HG02943 (cell line): ENCODE measurements around the gene UNC5C.

Source experiments
- ATAC-seq: cut with Tn5 transposase; IDR thresholded peaks from one replicate; pipeline ENCODE4 v1.9.1; 2021; ENCODE audit warnings: mild to moderate bottlenecking, low read depth, moderate library complexity; ENCODE audit not compliant: unreplicated experiment

Gene UNC5C

GRCh38 chr4:95238554-95238953 lies 310.2 kb downstream of the UNC5C start:
- ATAC-seq, result no peak

GRCh38 chr4:95232358-95233156 lies 316.2 kb downstream of the UNC5C start:
- no peak for ATAC-seq

DNA sequence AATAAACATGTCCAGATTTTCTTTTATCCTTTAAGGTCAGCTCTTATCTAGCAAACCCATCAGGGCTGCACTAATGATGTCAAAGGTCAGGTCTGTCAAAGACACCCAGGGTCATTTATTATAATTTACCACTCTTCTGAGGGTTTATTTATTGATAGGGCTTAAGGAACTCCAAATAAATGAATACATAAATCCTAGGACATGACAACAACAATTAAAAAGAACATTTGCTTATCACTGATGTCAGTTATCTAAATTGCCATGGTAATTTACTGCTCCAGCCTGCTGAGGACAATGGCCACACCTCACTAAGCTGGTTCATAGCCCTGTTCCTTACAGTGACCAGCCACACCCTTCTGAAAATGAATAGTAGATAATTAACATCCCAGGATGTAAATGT lies 317.1 kb downstream of the UNC5C start:
- ATAC-seq, result no peak

DNA sequence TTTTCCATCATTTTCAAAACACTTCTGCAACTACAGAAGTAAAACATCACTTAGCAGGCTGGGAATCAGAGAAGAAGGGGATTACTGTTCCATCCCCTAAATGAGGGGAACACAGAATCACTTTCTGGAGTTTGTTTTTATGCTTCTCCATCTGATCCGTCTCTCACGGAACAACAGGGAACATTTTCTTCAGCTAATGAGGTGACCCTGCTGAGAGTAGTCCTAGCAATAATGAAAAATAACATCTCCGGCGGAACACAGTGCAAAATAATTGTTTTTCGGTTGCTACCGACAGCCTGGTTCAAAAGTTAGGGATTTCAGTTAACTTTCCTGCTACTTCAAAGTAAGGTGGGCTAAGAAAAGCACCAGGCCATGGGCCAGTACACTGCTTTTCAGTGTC lies 322.9 kb downstream of the UNC5C start:
- ATAC-seq, result no peak

- no peak for ATAC-seq
These were observed 324.4 kb downstream of the UNC5C start for GRCh38 chr4:95224402-95224801.

- no peak for ATAC-seq
These were observed 328.3 kb downstream of the UNC5C start for GRCh38 chr4:95220205-95221175.

DNA sequence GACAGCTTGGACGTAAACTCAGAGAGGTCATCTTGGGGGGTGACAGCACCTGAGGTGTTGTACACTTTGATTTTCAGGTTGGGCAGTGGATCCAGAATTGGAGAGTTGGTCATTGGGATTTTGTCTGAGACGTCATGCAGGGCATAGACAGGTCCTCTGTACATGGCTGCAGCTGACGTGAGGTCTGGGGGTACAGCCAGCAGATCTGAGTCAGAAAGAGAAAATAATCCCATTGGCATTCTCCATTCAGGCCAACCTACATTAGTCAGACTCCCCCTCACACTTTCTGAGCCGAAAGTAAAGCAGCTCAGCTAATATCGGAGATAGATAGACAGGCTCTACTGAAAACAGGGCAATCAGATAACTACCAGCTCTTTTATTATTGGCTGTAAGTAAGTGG lies 329.7 kb downstream of the UNC5C start:
- ATAC-seq, result no peak

DNA sequence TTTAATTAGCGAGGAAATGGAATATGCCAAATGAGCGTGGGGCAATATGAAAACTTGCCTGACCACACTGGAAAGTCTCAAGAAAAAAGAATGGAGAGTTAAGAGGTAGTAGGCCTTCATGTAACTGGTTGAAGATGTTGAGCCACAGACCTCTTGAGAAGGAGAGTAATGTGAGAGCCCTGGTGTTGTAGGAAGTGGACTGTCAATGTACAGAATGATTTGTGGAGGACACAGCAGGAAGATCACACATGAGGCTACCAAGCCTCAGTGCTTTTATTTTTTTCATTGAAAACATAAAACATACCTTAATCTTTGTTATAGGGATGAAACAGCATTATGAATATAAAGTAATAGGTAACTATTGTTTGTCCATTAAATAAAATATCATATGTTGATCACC lies 331.6 kb downstream of the UNC5C start:
- ATAC-seq, result no peak

- ATAC-seq, result no peak
These were observed 332.1 kb downstream of the UNC5C start for GRCh38 chr4:95216636-95217035.

DNA sequence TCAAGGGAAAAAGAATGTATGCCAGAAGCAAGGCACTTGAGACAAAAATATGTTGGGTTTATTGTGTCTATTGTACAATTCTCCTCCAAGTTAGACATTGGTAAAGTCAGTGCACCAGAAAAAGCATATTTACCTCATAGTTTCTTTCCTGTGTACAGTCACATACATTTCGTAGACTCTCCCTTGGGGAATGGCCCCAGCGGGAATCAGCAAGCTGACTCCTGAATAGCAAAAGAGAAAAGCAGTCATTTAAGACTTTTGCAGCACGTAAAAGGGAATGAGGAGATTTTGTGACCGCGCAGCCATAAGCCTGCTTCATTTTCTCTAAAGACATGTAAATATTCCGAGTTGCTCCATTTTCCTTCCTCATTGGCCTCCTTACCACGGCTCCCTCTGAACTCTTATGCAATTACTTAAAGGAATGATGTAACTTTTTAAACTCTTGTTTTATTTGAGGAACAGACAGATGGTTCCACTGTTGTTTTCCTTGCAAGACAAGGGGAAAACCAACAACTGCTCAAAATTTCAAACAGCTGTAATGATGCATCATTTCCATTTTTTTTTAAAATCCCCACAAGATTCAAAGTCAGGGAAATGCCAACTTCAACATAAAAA lies 332.7 kb downstream of the UNC5C start:
- no peak for ATAC-seq

- ATAC-seq, result no peak
These were observed 333.7 kb downstream of the UNC5C start for GRCh38 chr4:95215043-95215442.

DNA sequence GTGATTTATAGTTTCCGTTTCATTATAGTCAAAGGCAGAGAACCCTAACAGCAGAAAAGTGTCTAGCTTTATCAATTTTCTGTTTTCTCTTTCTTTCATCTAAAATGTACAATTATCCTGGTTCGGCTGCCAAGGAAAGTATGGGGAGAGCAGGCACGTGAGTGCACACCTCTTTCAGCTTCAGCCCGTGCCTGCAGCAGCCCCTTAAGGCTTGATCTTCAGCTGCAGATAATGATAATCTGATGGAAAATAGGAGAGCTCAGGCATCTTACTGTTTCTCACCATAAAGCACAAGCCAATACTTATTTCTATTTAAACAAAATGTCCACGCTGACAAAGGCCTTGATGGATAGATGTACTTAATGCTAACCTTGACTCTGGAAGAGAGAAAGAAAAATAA lies 334.4 kb downstream of the UNC5C start:
- ATAC-seq, result no peak

DNA sequence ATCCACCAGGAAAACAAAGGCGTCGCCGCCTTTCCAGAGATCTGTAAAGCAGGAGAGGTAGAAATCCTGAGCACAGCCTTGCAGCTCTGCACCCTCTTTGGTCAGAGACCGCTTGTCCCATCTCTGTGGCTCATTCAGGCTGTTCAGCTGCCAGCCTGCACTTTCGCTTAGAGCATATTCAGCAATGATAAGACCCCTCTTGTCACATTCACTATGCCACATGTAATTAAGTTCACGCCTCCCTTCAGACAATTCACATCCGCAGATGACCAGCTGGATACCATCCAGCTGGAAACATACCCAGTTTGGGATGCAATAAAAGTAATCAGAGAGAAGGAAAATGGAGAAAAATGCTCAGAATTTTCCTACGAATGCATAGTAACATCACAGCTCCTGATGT lies 335.4 kb downstream of the UNC5C start:
- no peak for ATAC-seq

DNA sequence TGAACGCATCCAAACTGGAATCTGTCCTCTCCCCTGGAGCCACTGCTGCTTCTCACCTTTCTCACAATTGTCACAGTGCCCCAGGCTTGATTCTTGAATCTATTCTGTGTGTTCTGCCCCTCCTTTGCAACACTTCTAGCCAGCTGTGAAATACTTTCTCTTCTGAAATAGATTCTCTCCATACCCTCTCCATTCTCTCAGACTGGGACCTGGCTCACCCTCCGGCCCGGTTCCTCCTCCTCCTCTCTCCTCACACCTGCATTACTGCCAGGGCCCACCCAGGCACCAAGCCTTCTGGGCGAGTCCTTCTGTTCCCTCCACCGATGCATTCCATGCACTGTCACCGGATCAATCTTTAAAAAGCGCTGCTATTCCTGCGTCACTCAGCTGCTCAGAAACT lies 336.1 kb downstream of the UNC5C start:
- no peak for ATAC-seq

DNA sequence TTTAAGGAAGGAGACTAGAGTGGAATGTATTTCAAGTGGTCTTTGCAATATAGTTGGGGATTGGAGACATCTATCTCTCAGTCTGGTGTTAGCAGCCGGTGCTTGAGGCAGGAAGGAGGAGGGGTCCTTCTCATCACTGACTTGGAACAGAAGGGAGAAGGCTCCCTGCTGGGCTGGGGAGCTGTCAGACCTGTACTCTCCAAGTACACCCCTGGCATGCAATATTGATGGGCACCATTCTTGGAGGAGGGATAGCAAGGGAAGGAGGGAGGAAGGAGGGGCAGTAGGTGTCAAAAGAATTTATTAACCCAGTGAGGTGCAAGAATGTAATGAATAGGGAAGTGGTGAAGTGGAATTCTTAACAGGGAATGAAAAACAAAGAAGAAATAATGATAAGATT lies 338.8 kb downstream of the UNC5C start:
- ATAC-seq, result no peak

- ATAC-seq, result no peak
These were observed 343.9 kb downstream of the UNC5C start for GRCh38 chr4:95204873-95205272.

GRCh38 chr4:95204267-95204844 lies 344.4 kb downstream of the UNC5C start:
- ATAC-seq, result no peak

GRCh38 chr4:95198961-95199360 lies 349.8 kb downstream of the UNC5C start:
- ATAC-seq, result no peak

- ATAC-seq, result no peak
These were observed 351.4 kb downstream of the UNC5C start for GRCh38 chr4:95197353-95197752.

GRCh38 chr4:95193391-95194224 lies 355.2 kb downstream of the UNC5C start:
- no peak for ATAC-seq
